T-cell (primary cell): Measurements from ENCODE around the gene TENM4. TPM values are rescaled to one million over a fixed set of nuclear protein-coding genes. Genes with fewer than 3 reads are reported as not detected.

Experiments used
- ATAC-seq, 4 experiments: fragments of 200-7000 bp in 3 of 4; fragments of 150-1000 bp in 1 of 4; cut with Tn5 transposase; replicated peaks in 1 of 4; 1 replicate in 3 of 4; 2 replicates in 1 of 4; pipeline ENCODE4 v1.10.0; 2021; ENCODE audit warnings: moderate library complexity in 3 of 4, mild to moderate bottlenecking in 2 of 4, moderate number of reproducible peaks in 1 of 4
- CTCF ChIA-PET, 2 donors: fragments of 300-600 bp; sonication (Branson Sonifier 250); formaldehyde crosslinking; loops; one replicate each; lab custom pipeline; 2022; ENCODE audit warnings: antibody characterized with exemption in 2 of 2; lab: Charles Lee
- POLR2A ChIA-PET, 2 donors: fragments of 300-600 bp; sonication (Branson Sonifier 250); formaldehyde crosslinking; loops; one replicate each; lab custom pipeline; 2022; ENCODE audit warnings: antibody characterized with exemption in 2 of 2; lab: Charles Lee
- DNase-seq, 35 experiments: peaks; one replicate each; pipeline versions ENCODE4 v3.0.0 to v3.0.0-alpha.2; 2013 to 2023
- H3K27ac ChIP-seq: one replicate; pipeline ENCODE4 v1.5.1; 2013; ENCODE audit warnings: low read length
- H3K27me3 ChIP-seq, 2 experiments: replicated peaks in 1 of 2; 1 replicate in 1 of 2; 2 replicates in 1 of 2; pipeline versions ENCODE4 v1.6.1 to v1.7.0; 2013; ENCODE audit warnings: low read length in 1 of 2, mixed read lengths in 1 of 2; ENCODE audit not compliant: control insufficient read depth in 2 of 2, insufficient read depth in 2 of 2; ENCODE audit errors: extremely low read depth in 1 of 2
- H3K36me3 ChIP-seq, 2 donors: 1 replicate in 1 of 2; 2 replicates in 1 of 2; pipeline versions ENCODE4 v1.6.1 to v1.7.0; 2013; ENCODE audit warnings: low read length in 1 of 2; ENCODE audit not compliant: control insufficient read depth in 2 of 2, insufficient read depth in 1 of 2; ENCODE audit errors: extremely low read depth in 1 of 2
- H3K4me1 ChIP-seq, 2 experiments: 1 replicate in 1 of 2; 2 replicates in 1 of 2; pipeline versions ENCODE4 v1.6.1 to v1.7.0; 2013; ENCODE audit warnings: low read length in 2 of 2, mixed read lengths in 1 of 2; ENCODE audit not compliant: insufficient read depth in 2 of 2, control insufficient read depth in 1 of 2; ENCODE audit errors: extremely low read depth in 1 of 2
- H3K4me3 ChIP-seq, 2 donors: 1 replicate in 1 of 2; 2 replicates in 1 of 2; pipeline versions ENCODE4 v1.5.1 to v1.7.0; 2013; ENCODE audit warnings: mild to moderate bottlenecking in 2 of 2, low read length in 1 of 2, moderate library complexity in 1 of 2; ENCODE audit not compliant: control insufficient read depth in 1 of 2; ENCODE audit errors: extremely low read depth in 1 of 2
- H3K9me3 ChIP-seq: 2 replicates; pipeline ENCODE4 v1.7.0; 2013
- H3K27ac Mint-ChIP-seq, 2 donors: one replicate each; pipeline ENCODE4 v1.8.0; 2020 to 2021; ENCODE audit warnings: mild to moderate bottlenecking in 2 of 2, mixed read lengths in 2 of 2
- H3K27me3 Mint-ChIP-seq, 2 donors: one replicate each; pipeline ENCODE4 v1.8.0; 2021 to 2022; ENCODE audit warnings: mixed read lengths in 2 of 2
- H3K36me3 Mint-ChIP-seq: one replicate; pipeline ENCODE4 v1.8.0; 2021; ENCODE audit warnings: mixed read lengths
- H3K4me1 Mint-ChIP-seq, 3 donors: one replicate each; pipeline ENCODE4 v1.8.0; 2020 to 2022; ENCODE audit warnings: mixed read lengths in 3 of 3, mild to moderate bottlenecking in 1 of 3
- H3K4me3 Mint-ChIP-seq, 3 donors: one replicate each; pipeline ENCODE4 v1.8.0; 2020 to 2022; ENCODE audit warnings: mild to moderate bottlenecking in 3 of 3, mixed read lengths in 3 of 3, moderate library complexity in 3 of 3
- H3K9me3 Mint-ChIP-seq, 3 donors: one replicate each; pipeline ENCODE4 v1.8.0; 2020 to 2022; ENCODE audit warnings: mixed read lengths in 3 of 3
- WGBS: methylation state at CpG from one replicate; pipeline ENCODE4 v1.1.5; 2013; ENCODE audit warnings: missing lambda C conversion rate; ENCODE audit not compliant: insufficient coverage; 5-methylcytosine and 5-hydroxymethylcytosine counted together
- total RNA-seq, 35 experiments: library from RNA in 6 of 35; stranded (reverse) in 6 of 35; fragments of 120-200 nt in 1 of 35; gene quantifications; one replicate each; pipeline versions ENCODE4 v1.2.1 to v1.2.4 and lab custom pipeline; 2013 to 2026

The TENM4 gene
- total RNA-seq, 5 donors from 2014 or later (not counting 1 experiment from before 2014, with no cell fraction given) = 0.03 to 0.35 (median 0.03) TPM; not detected in 2

DNA sequence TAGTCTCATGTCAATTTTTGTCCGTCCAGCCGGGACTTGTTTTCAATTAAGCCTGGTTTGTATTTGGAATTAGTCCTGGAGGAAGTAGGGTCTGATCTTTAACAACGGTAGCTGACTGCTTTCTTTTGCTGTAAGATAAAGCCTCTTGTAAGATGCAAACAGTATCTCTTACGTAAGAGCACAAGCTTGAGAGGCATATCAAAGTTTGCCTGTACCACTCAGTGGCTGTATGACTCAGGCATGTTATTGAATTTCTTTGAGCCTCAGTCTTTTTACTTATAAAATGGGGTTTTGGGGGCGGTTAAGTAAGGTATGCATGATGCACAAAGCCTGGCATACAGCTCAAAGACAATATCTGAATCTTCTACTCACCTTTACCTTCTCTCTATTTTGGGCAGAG is 667.8 kb downstream of the TENM4 start:
- ChIA-PET CTCF (no interaction called here), POLR2A (no interaction called here)
- H3K27ac ChIP-seq = no peak overlapping the region
- H3K36me3 ChIP-seq = no peaks in the 10 kb centered on the region
- no peaks in the 10 kb centered on the region for H3K9me3 ChIP-seq
- H3K9me3 Mint-ChIP-seq = no peaks in the 10 kb centered on the region
- ATAC-seq (no peak), DNase-seq (no peak)
- H3K4me3 Mint-ChIP-seq = no peak overlapping the region
- WGBS = 86% methylated on average over 2 of the region's 5 CpGs
- no peaks in the 10 kb centered on the region for H3K4me1 Mint-ChIP-seq
- H3K4me1 ChIP-seq = no peaks in the 10 kb centered on the region
- H3K27me3 Mint-ChIP-seq = peaks cover 2 to 4% of the 10 kb centered on the region in 2 donors
- no peaks in the 10 kb centered on the region for H3K36me3 Mint-ChIP-seq
- no peaks in the 10 kb centered on the region for H3K27me3 ChIP-seq
- H3K27ac Mint-ChIP-seq = no peak overlapping the region
- H3K4me3 ChIP-seq = no peak overlapping the region

DNA sequence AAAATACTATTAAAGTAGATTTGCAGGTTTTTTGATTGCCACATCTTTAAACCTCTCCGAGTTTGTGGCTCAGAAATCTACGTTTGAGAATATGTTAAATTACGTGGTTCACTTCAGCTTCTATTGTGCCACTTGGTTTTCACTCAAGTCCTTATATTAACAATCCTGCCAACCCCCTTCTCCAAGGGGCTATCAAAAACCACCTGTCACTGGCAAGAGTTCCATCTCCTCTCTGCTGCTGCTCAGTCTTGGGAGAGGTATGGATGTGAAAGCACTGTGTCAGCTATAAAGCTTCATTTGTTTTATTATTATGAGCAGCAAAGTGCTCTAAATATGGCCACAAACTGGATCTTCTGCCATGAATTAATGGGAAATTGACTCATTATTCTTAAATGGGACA is 668.6 kb downstream of the TENM4 start:
- Histone ChIP-seq H3K4me1 (no peaks in the 10 kb centered on the region), H3K36me3 (no peaks in the 10 kb centered on the region), H3K4me3 (no peak overlapping the region), H3K9me3 (no peaks in the 10 kb centered on the region), H3K27ac (no peak overlapping the region), H3K27me3 (no peaks in the 10 kb centered on the region)
- CTCF ChIA-PET = no interaction called here
- DNase-seq (no peak), ATAC-seq (no peak)
- H3K27ac Mint-ChIP-seq = no peak overlapping the region
- peaks cover 2 to 4% of the 10 kb centered on the region in 2 donors for H3K27me3 Mint-ChIP-seq
- no peaks in the 10 kb centered on the region for H3K36me3 Mint-ChIP-seq
- POLR2A ChIA-PET = no interaction called here
- no CpG with 5 or more reads among the region's 3 CpGs for WGBS
- H3K4me3 Mint-ChIP-seq = no peak overlapping the region
- no peaks in the 10 kb centered on the region for H3K4me1 Mint-ChIP-seq
- H3K9me3 Mint-ChIP-seq = no peaks in the 10 kb centered on the region

DNA sequence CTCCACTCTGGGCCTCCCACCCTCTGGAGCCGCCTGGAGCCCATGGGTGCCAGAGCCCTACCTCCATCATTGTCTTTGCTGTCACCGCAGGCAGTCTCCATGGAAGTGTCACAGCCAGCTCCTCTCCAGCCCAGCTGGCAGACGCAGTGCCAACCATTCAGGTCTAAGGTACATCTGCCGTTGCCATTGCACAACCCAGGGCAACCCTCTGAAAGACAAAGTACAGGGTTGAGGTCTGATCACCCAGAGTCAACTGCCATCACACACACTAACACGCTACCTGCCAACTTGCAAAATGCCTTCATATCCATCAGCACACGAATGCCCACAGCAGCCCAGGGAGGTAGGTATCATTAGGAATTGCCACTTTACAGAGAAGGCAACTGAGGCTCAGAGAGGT is 669.9 kb downstream of the TENM4 start:
- no peaks in the 10 kb centered on the region for H3K9me3 Mint-ChIP-seq
- H3K4me1 ChIP-seq = no peaks in the 10 kb centered on the region
- H3K4me3 ChIP-seq = no peak overlapping the region
- no peaks in the 10 kb centered on the region for H3K9me3 ChIP-seq
- H3K27ac Mint-ChIP-seq = no peak overlapping the region
- no peaks in the 10 kb centered on the region for H3K36me3 Mint-ChIP-seq
- no peaks in the 10 kb centered on the region for H3K27me3 ChIP-seq
- CTCF ChIA-PET = no interaction called here
- no peak for ATAC-seq
- WGBS = 100% methylated on average over 2 of the region's 6 CpGs
- no peak overlapping the region for H3K4me3 Mint-ChIP-seq
- H3K36me3 ChIP-seq = no peaks in the 10 kb centered on the region
- peaks cover 2 to 4% of the 10 kb centered on the region in 2 donors for H3K27me3 Mint-ChIP-seq
- H3K4me1 Mint-ChIP-seq = no peaks in the 10 kb centered on the region
- POLR2A ChIA-PET = no interaction called here
- DNase-seq = no peak
- H3K27ac ChIP-seq = no peak overlapping the region

DNA sequence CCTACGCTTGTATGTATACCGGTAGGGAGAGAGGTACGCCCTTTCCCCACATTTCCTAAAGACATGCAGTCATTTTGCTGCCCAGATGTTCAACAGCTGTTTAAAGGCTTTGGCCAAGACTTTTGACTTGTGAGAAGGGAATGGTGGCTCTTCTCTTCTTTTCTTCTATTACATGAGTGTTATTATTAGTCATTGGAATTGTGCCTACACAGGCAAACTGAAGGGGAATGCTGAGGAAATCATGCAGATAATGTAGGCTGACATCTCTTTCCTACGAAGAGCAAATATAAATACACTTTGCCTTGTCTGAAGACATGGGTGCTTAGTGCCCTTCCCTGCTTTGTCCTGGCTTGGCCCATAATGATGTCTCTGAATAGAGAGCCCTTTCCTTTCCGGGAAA is 671.9 kb downstream of the TENM4 start:
- no peak overlapping the region for H3K4me3 ChIP-seq
- Mint-ChIP-seq H3K27me3 (peaks cover 2 to 7% of the 10 kb centered on the region in 2 donors), H3K9me3 (no peaks in the 10 kb centered on the region), H3K36me3 (no peaks in the 10 kb centered on the region), H3K27ac (no peak overlapping the region), H3K4me3 (no peak overlapping the region), H3K4me1 (no peaks in the 10 kb centered on the region)
- ChIA-PET CTCF (no interaction called here), POLR2A (no interaction called here)
- H3K27me3 ChIP-seq = peaks cover 0 to 3% of the 10 kb centered on the region in 2 experiments
- 56% methylated on average over 2 of the region's 5 CpGs for WGBS
- no peak for DNase-seq
- ATAC-seq = no peak
- H3K27ac ChIP-seq = no peak overlapping the region
- H3K9me3 ChIP-seq = no peaks in the 10 kb centered on the region
- H3K36me3 ChIP-seq = no peaks in the 10 kb centered on the region
- H3K4me1 ChIP-seq = no peaks in the 10 kb centered on the region

DNA sequence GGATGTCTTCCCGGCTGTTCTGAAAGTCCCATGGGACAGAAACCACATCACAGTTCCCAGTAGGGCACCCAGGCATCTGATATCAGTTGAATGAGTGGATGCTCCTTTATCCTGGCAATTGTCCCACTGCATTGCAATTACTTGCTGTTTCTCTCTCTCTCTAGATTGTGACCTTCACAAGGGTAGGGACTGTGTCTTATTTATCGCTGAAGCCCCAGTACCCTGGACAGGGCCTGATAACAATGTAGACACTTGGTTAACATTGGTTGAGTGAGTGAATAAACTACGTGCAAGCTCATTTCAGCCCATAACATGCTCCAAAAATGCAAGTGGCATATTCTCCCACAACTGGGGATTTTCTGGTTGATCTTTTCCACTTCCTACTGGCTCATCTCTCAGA is 672.5 kb downstream of the TENM4 start:
- Histone ChIP-seq H3K36me3 (no peaks in the 10 kb centered on the region), H3K27me3 (peaks cover 0 to 3% of the 10 kb centered on the region in 2 experiments), H3K27ac (no peak overlapping the region), H3K9me3 (no peaks in the 10 kb centered on the region), H3K4me1 (no peaks in the 10 kb centered on the region), H3K4me3 (no peak overlapping the region)
- ChIA-PET CTCF (no interaction called here), POLR2A (no interaction called here)
- H3K4me3 Mint-ChIP-seq = no peak overlapping the region
- no peaks in the 10 kb centered on the region for H3K36me3 Mint-ChIP-seq
- no peaks in the 10 kb centered on the region for H3K9me3 Mint-ChIP-seq
- peaks cover 2 to 7% of the 10 kb centered on the region in 2 donors for H3K27me3 Mint-ChIP-seq
- H3K4me1 Mint-ChIP-seq = no peaks in the 10 kb centered on the region
- no peak for ATAC-seq
- no CpG with 5 or more reads among the region's 3 CpGs for WGBS
- H3K27ac Mint-ChIP-seq = no peak overlapping the region
- DNase-seq = no peak

DNA sequence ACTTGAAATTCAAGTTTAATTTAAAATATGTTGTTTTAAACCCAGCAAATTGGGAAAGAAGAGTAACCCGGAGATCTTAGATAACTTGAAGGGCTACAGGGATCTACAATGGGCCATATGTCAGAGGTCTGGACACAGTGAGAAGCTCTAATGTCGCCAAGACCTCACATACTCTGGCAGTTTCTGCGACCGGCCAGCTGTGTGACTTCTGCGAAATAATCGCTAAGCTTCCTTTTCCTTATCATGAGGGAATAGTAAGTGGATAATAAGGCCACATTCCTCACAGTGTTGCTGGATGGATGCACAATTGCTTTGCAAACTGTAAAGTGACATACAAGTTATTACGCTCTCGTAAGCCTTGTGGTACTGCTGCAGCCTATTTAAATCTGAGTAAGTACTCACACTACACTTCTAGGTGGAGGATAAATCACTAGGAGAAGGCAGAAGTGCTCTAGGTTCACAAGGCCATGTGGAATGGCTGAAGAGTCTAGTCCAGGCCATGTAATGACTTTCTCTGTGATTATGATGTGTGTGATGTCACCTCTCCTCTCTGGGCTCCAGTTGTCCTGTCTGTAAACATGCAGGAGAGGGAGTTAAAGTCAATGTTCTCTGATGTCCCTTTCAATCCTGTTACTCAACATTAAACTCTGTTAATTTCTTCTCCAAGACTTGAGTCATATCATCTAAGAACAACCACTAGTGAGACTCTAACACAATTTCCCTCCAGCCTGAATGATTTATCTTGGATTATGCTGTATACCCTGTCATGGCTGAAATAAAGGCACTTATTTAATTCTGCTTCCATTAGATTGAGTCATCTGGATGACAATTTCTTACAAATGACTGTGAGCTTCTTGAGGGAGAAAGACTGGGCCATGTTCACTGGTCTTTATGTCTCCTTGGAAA is 673.5 kb downstream of the TENM4 start:
- Histone ChIP-seq H3K27ac (no peak overlapping the region), H3K36me3 (no peaks in the 10 kb centered on the region), H3K27me3 (peaks cover 0 to 3% of the 10 kb centered on the region in 2 experiments), H3K4me3 (no peak overlapping the region), H3K9me3 (no peaks in the 10 kb centered on the region), H3K4me1 (no peaks in the 10 kb centered on the region)
- no peak for ATAC-seq
- 80% methylated on average over 2 of the region's 8 CpGs for WGBS
- no peaks in the 10 kb centered on the region for H3K4me1 Mint-ChIP-seq
- ChIA-PET POLR2A (no interaction called here), CTCF (no interaction called here)
- no peak overlapping the region for H3K27ac Mint-ChIP-seq
- no peak overlapping the region for H3K4me3 Mint-ChIP-seq
- peaks cover 2 to 7% of the 10 kb centered on the region in 2 donors for H3K27me3 Mint-ChIP-seq
- no peaks in the 10 kb centered on the region for H3K36me3 Mint-ChIP-seq
- no peaks in the 10 kb centered on the region for H3K9me3 Mint-ChIP-seq
- DNase-seq = no peak
